GM18498 (cell line): Measurements from ENCODE around the gene SLC7A6OS.
"Not testable (repeated sequence)": the region's sequence is repeated elsewhere in the genome, so short reads cannot be mapped to it uniquely, and the experiment has no call there.

Experiments
- ATAC-seq: cut with Tn5 transposase; IDR thresholded peaks from one replicate; pipeline ENCODE4 v1.9.1; 2021; ENCODE audit warnings: mild to moderate bottlenecking, moderate library complexity; ENCODE audit not compliant: unreplicated experiment

Gene SLC7A6OS

DNA sequence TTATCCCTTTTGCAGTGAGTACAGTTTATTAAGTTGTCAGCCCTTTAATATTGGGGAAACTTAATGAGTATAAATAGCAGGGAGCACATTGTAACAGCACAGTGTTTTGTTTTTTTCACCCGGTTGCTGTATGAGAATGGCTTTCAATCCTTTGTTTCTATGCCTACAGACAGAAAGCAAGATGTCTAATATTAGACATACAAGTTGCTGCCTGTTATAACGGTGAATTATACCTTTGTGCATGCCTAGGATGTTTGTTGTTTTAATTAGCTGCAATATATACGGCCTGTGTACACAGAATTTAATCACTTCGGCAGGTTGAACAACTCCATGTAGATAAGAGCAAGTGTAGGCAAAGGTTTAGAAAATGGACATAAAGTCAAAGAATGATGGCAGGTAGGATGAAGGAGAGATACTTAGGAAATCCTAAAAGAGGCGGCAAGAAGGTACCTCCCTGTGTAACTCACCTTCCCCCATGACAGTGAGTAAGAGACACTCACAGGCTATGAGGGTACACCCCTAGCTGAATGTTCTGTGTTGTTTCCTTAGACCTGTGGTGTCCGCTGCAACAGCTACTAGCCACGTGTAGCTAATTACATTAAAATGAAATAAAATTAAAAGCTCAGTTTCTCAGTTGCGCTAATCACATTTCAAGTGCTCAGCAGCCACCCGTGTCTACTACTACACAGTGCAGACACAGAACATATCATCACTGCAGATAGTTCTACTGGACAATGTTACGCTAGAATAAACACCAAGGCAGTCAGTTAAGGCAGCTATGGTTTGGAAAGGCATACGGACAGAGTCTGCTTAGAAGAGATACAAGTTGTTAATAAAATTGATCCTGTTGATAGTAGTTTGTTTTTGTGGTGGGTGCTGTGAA, 10.9 kb downstream of the SLC7A6OS start:
- ATAC-seq = no peak

- ATAC-seq = no peak
Observed at GRCh38 chr16:68298907-68299561, 11.7 kb downstream of the SLC7A6OS start.

GRCh38 chr16:68298312-68298711, 12.4 kb downstream of the SLC7A6OS start:
- ATAC-seq = no peak

DNA sequence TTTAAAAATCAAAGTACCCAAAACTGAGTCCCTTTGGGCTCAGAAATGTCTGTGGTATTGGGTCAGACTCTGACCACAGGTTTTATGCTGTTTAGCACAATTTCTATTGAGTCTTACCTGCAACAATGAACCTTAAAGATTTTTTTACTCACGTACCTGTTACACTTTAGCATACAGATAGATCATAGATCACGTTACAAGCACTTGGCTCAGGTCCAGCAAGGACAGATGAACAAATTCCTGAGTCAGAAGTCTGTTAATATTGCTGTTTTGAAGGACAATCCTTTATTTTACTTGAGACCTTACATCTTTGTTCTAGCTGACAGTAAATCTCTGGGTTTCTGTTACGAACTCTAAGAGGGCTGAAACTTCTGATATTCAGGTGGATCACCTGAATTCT, 12.8 kb downstream of the SLC7A6OS start:
- ATAC-seq = no peak

DNA sequence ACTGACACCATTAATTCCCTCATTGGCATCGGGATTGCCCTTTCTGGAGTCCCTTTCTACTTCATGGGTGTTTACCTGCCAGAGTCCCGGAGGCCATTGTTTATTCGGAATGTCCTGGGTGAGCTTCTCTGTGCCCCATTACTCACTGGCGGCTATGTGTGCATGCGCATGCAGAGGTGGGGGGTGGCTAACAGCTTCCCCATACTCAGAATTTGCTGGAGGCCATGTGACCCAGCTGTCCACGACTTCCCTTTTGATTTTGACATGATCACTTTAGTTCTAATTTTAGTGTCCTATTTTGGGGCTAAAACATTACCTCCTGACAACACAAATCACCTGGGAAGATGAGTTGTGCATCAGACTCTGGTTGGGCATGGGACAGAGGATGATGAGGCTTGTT, 14.1 kb downstream of the SLC7A6OS start:
- ATAC-seq = no peak

- no peak for ATAC-seq
Observed at GRCh38 chr16:68296291-68296690, 14.5 kb downstream of the SLC7A6OS start.

DNA sequence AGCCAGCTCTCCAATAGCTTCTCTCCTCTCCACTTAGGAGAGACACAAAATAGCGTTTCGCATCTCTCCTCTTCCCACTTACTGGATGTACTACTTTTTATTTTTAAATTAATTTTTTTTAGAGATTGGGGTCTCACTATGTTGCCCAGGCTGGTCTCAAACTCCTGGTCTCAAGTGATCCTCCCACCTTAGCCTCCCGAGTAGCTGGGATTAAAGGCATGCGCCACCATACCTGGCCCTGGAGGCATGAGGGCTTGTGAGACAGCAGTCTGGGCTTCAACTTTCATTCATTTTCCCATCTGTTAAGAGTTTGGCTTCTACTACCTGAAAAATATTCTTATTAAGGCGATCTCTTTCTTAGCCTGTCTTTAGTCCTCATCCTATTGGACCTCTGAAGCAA, 18.3 kb downstream of the SLC7A6OS start:
- no peak for ATAC-seq

- ATAC-seq = no peak
Observed at GRCh38 chr16:68291227-68291626, 19.5 kb downstream of the SLC7A6OS start.

GRCh38 chr16:68290450-68290849, 20.3 kb downstream of the SLC7A6OS start:
- no peak for ATAC-seq

- peak; percentile 83 for ATAC-seq
Observed at GRCh38 chr16:68289621-68290329, 21.0 kb downstream of the SLC7A6OS start.

GRCh38 chr16:68289202-68289601, 21.5 kb downstream of the SLC7A6OS start:
- no peak for ATAC-seq

DNA sequence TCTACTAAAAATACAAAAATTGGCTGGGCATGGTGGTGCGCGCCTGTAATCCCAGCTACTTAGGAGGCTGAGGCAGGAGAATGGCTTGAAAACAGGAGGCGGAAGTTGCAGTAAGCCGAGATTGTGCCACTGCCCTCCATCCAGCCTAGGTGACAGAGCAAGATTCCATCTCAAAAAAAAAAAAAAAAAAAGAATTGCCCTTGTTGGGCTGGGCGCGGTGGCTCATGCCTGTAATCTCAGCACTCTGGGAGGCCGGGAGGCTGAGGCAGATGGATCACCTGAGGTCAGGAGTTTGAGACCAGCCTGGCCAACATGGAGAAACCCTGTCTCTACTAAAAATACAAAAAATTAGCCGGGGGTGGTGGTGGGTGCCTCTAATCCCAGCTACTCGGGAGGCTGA, 21.9 kb downstream of the SLC7A6OS start:
- not testable (repeated sequence) for ATAC-seq

GRCh38 chr16:68288252-68288650, 22.5 kb downstream of the SLC7A6OS start:
- ATAC-seq = no peak

DNA sequence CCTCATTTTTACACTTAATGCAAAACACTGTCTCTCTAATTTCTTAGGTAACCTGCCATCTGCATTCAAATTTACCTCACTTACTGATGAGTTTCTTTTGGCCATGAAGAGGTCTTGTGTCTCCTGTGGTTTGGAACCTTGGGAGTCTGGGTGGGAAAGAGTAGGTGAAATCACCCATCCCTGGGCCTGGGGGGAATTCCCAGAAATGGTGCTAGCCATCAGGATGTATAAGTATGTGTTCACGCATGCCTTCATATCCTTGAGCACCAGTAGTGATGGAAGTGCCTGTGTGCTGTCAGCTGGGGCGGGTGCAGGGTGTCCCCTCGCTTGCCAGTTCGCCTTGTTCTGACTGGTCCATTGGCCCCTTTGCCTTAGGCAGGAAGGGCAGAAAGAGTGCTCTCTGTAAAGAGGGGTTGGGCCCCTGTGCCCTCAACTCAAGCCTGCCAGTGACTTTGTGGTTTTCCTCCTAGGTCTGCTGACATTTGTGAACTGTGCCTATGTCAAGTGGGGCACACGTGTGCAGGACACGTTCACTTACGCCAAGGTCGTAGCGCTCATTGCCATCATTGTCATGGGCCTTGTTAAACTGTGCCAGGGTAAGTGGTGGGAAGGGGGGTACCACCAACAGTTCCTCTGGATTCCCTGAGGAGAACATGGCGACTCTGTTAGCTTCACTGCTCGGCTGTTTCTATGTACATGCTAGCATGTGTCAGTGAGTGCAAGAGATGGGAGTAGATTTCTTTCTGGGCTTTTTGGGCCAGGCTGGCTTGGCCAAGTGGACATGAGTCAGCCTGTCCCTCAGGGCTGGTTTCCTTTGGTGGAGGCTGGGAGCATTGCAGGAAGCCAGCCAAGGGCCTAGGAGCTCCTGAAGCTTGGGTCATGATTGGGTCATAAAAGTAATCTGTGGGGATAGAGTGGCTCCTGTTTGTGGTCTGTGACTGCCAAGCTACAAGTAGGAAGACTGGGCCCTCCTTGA, 23.2 kb downstream of the SLC7A6OS start:
- ATAC-seq = no peak

DNA sequence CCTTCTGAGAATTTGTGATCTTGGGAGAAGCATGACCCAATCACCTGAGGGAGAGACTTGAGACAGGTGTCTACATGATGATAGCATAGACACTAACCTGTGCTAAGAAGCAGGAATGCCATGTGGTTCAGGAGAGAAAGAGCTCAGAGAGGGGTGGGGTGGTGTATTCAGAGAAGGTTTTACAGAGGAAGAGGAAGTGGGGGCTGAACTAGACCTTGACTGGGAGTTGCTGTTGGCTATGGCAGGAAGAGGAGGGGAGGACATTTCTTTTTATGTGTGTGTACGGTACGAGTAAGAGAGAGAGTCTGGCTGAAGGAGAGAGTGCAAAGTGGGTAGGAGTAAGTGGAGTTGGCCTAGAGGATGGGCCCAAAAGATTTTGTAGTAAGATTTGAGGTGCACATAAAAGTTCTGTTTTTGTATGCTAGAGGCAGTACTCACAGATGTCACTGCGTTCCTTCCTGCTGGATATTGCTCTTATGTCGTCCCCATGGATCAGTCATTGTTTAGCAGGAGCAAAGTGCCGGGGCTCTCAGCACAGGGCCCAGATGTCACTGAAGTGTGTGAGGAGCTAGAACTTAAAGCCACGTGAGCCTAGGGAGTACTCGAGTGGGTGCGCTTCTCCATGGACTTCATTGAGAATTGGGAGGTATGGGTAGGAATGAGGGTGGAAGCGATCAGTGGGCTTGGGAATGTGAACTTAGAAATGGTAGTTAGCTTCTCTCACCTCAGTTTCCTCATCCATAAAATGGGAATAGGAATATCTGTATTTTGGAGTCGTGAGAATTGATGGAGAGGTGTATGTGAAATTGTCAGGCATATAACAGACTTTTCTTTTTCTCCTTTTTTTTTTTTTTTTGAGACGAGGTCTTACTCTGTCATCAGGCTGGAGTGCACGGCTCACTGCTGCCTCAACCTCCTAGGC, 24.3 kb downstream of the SLC7A6OS start:
- no peak for ATAC-seq

DNA sequence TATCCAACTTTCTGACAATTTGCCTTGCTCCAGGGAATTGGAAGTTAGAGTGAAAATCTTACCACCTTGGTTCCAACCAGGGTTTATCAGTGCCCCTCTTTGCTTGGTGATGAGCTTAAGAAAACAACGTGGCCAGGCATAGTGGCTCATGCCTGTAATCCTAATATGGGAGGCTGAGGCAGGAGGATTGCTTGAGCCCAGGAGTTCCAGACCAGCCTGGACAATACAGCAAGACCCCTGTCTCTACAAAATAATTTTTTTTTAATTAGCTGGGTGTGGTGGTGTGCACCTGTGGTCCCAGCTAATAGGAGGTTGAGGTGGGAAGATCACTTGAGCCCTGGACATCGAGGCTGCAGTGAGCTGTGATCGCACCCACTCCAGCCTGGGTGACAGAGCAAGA, 25.1 kb downstream of the SLC7A6OS start:
- ATAC-seq = no peak

- ATAC-seq = peak; percentile 59
Observed at GRCh38 chr16:68284847-68285246, 25.9 kb downstream of the SLC7A6OS start.

DNA sequence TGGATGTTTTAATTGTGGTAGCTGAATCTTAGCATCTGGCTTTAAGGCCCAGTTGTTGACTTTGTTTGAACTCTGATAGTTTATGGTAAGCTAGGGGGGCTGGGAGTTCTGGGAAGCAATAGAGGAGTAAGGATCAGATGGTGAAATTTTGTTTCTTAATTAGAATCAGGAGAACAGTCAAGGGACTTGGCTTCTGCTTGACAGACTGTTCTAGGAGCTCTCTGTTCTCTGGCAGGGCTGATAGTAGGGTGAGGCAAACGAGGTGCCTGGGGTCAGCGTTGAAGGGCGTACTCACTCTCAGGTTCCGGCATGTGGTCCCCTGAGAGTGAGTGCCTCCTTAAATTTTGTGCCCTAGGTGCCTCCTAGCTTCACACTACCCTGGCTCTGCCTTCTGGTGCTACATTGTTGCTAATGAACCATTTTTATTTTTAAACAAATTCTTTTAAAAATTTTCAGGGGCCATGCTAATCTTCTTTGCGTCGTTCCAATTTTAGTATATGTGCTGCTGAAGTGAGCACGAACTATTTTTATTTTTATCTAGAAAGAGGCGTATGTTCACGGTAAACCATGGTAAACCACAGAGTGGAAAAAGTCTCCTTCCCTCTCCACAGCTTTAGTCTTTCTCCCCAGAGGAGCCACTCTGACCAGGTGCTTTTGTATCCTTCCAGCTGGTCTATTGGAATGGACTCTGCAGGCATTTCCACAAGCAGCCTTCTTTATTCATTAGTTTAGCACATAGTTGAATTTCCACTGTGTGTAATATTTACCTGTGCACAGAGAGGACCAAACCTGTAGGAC, 26.7 kb downstream of the SLC7A6OS start:
- peak; percentile 54 for ATAC-seq

DNA sequence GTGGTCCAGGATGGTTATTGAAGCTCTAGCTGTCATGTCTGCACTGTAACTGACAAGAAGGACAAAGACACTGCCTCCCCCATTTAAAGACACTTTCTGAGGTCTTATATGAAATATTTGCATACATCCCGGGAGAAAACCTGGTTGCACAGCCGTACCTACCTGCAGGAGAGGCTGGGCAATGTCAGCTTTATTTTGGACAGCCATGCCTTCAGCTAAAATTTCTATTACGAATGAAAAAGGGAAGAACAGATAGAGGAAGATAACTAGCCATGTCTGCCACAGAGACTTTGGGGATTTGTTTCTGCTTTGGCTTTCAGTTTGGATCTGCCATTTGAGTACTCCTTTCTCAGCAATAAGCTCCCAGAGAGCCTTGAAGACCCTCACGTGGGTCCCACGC, 27.4 kb downstream of the SLC7A6OS start:
- ATAC-seq = no peak
